Neural crest cell (in vitro differentiated cells): ENCODE data around the gene TFAP2B. TPM values are rescaled to one million over a fixed set of nuclear protein-coding genes. Genes with fewer than 3 reads are reported as not detected.
A peak's percentile ranks its signal among the peaks of the same experiment; 100 is the strongest.

Source experiments
- DNase-seq: peaks from one replicate; pipeline ENCODE4 v3.0.0; 2021; ENCODE audit warnings: low read depth, mixed read lengths, low spot score
- H3K27ac Mint-ChIP-seq: one replicate; pipeline ENCODE4 v1.8.0; 2021; ENCODE audit warnings: mild to moderate bottlenecking, mixed read lengths; ENCODE audit not compliant: unreplicated experiment
- H3K27me3 Mint-ChIP-seq: 2 replicates; pipeline ENCODE4 v1.8.0; 2021; ENCODE audit warnings: low read depth, mild to moderate bottlenecking, mixed read lengths
- H3K36me3 Mint-ChIP-seq: 2 replicates; pipeline ENCODE4 v1.8.0; 2021; ENCODE audit warnings: low read depth, mild to moderate bottlenecking, mixed read lengths
- H3K4me1 Mint-ChIP-seq: 2 replicates; pipeline ENCODE4 v1.8.0; 2021; ENCODE audit warnings: mixed read lengths
- H3K4me3 Mint-ChIP-seq: one replicate; pipeline ENCODE4 v1.8.0; 2021; ENCODE audit warnings: mild to moderate bottlenecking, mixed read lengths
- H3K9me3 Mint-ChIP-seq: 2 replicates; pipeline ENCODE4 v1.8.0; 2021; ENCODE audit warnings: mixed read lengths
- total RNA-seq: library from RNA; stranded (reverse); gene quantifications from 2 replicates; pipeline ENCODE4 v1.2.1, GENCODE V29; 2021
- TF ChIP-seq, protein P1 (sequence below): fragments of 200-600 bp; sonication (generic); conservative IDR thresholded peaks from 2 replicates; pipeline ENCODE4 v1.5.0; 2021; ENCODE audit warnings: antibody characterized with exemption, mild to moderate bottlenecking

Gene TFAP2B
- total RNA-seq, 1 donor from 2014 or later: 66.1 TPM

DNA sequence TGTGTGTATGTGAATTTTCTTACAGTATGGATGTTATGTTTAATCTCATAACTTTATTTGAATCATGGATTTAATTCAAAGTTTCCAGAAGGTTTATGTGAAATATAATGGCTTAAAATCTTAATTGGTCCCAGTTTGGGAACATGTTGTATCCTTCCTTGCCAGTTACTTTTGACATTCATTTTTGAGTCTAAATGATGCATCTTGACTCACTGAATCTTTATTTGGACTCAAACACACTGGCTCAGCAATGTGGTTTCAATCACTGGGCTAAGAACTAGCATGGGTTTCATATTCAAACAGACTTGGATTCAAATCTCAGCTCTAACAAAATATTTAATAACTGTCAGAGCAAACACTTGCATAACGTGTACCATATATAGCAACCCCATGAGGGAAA lies 25.9 kb upstream of the TFAP2B start:
- Mint-ChIP-seq H3K9me3 (no peaks in the 10 kb centered on the region), H3K4me1 (no peaks in the 10 kb centered on the region), H3K27me3 (peaks cover 17% of the 10 kb centered on the region), H3K36me3 (no peaks in the 10 kb centered on the region), H3K4me3 (no peak overlapping the region), H3K27ac (no peak overlapping the region)
- TF ChIP-seq, protein P1, sequence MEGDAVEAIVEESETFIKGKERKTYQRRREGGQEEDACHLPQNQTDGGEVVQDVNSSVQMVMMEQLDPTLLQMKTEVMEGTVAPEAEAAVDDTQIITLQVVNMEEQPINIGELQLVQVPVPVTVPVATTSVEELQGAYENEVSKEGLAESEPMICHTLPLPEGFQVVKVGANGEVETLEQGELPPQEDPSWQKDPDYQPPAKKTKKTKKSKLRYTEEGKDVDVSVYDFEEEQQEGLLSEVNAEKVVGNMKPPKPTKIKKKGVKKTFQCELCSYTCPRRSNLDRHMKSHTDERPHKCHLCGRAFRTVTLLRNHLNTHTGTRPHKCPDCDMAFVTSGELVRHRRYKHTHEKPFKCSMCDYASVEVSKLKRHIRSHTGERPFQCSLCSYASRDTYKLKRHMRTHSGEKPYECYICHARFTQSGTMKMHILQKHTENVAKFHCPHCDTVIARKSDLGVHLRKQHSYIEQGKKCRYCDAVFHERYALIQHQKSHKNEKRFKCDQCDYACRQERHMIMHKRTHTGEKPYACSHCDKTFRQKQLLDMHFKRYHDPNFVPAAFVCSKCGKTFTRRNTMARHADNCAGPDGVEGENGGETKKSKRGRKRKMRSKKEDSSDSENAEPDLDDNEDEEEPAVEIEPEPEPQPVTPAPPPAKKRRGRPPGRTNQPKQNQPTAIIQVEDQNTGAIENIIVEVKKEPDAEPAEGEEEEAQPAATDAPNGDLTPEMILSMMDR: no peak
- no peak for DNase-seq

DNA sequence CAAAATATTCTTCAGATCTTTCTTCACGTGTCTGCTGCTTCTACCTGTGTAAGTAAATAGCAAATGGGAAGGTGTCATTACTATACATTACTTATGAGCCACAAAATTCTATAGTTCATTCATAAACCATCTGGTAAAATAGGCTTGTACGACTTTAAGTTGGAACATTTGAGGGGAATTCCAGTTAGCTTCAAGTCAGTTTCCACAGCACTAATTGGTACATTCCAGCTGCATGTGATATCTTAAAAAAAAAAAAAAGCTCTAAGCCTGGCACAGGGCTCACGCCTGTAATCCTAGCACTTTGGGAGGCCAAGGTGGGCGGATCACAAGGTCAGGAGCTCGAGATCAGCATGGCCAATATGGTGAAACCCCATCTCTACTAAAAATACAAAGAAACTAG lies 23.1 kb upstream of the TFAP2B start:
- peaks cover 20% of the 10 kb centered on the region for H3K27me3 Mint-ChIP-seq
- H3K36me3 Mint-ChIP-seq: no peaks in the 10 kb centered on the region
- no peaks in the 10 kb centered on the region for H3K4me1 Mint-ChIP-seq
- H3K4me3 Mint-ChIP-seq: no peak overlapping the region
- TF ChIP-seq, protein P1: no peak
- DNase-seq: no peak
- no peak overlapping the region for H3K27ac Mint-ChIP-seq
- no peaks in the 10 kb centered on the region for H3K9me3 Mint-ChIP-seq

DNA sequence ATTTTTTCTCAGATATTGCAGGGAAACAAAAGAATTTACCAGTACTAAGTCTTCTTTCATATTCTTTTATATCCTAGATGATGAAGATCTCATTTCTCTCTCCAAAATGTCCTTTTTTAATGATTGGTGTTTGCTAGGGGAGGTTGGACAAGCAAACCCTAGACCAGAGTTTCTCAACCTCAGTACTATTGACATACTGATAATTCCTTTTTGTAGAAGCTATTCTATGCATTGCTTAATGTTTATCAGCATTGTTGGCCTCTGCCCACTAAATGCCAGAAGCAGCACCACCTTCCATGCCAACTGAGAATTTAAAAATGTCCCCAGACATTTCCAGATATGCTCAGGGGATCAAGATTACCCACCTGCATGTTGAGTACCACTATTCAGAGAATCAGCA lies 14.4 kb upstream of the TFAP2B start:
- Mint-ChIP-seq H3K9me3 (no peaks in the 10 kb centered on the region), H3K27me3 (peaks cover 3% of the 10 kb centered on the region), H3K27ac (no peak overlapping the region), H3K36me3 (no peaks in the 10 kb centered on the region), H3K4me1 (peaks cover 17% of the 10 kb centered on the region), H3K4me3 (no peak overlapping the region)
- TF ChIP-seq, protein P1: no peak
- DNase-seq: no peak

DNA sequence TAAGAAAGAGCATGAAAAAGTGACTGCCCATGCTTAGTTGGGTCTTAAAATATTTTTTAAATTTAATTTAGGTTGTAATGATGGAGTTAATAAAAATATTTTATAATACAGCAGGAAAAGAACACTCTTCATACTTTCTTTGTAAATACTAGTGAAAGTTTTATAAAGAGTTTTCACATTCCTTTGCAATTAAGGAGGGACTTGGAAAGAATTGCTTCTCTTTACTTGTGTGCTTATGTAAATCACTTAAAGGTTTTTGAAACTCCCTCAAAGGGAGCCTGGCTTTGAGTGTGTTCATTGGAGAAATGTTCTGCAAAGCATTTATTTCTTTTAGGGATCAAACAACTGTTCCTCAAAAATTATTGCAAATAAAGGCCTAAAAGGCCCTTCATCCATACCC lies 11.6 kb upstream of the TFAP2B start:
- H3K36me3 Mint-ChIP-seq: no peaks in the 10 kb centered on the region
- TF ChIP-seq, protein P1: no peak

DNA sequence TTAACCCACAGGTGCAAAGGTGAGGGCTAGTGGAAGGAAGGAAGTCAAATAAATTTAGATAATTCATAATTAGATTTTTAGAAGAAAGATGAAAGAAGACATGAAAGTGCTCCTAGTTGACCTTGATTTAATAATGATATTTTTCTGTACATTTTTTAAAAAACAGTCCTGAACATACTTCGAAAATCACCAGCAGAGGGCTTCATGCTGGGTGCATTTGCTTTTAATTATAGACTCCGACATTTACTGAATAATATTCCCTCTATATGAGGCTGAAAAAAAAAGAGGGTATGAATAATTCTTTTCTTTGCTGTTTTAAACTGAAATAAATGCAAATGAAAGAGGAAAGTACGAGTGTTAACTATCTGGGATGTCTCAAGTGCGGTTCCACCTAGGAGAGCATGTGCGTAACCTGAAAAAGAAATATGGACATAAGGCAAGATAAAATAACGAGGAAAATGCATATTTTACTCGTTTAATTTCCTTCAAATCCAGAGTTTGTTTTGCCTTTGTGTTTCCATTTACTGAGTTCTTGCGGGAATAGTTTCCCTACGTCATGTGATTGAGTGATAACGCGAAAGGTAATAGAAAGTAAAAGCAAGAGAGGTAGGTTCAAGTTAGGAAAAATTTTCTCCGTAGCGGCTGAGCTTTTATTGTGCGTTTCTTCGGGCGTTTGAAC lies 3.1 kb upstream of the TFAP2B start:
- Mint-ChIP-seq H3K9me3 (no peaks in the 10 kb centered on the region), H3K36me3 (peaks cover 5% of the 10 kb centered on the region), H3K4me1 (peaks cover 40% of the 10 kb centered on the region), H3K27ac (peak overlapping the region; percentile 15), H3K27me3 (peaks cover 77% of the 10 kb centered on the region), H3K4me3 (peak overlapping the region; percentile 91)
- DNase-seq: no peak
- TF ChIP-seq, protein P1: peak; percentile 67

More for the DNA sequence above, 11.6 kb upstream of the TFAP2B start:
- no peaks in the 10 kb centered on the region for H3K9me3 Mint-ChIP-seq
- H3K27me3 Mint-ChIP-seq: peaks cover 5% of the 10 kb centered on the region
- peaks cover 17% of the 10 kb centered on the region for H3K4me1 Mint-ChIP-seq
- H3K27ac Mint-ChIP-seq: no peak overlapping the region
- no peak for DNase-seq
- H3K4me3 Mint-ChIP-seq: no peak overlapping the region
